Liver (tissue), 9 donors: ENCODE measurements around the gene GFRA1. TPM values are rescaled to one million over a fixed set of nuclear protein-coding genes. Genes with fewer than 3 reads are reported as not detected.

ENCODE experiments used
- DNase-seq: peaks from one replicate; pipeline ENCODE4 v3.0.0-alpha.2; 2017; ENCODE audit warnings: low spot score
- H3K27ac ChIP-seq, 2 donors: one replicate each; pipeline ENCODE4 v1.7.0; 2013; ENCODE audit warnings: inconsistent platforms in 2 of 2, low read length in 2 of 2, control low read depth in 1 of 2, low read depth in 1 of 2, mild to moderate bottlenecking in 1 of 2
- H3K27me3 ChIP-seq, 4 donors: one replicate each; pipeline versions ENCODE4 v1.6.1 to v1.7.0; 2013; ENCODE audit warnings: low read length in 3 of 4, inconsistent platforms in 1 of 4, mild to moderate bottlenecking in 1 of 4, moderate library complexity in 1 of 4; ENCODE audit not compliant: control insufficient read depth in 4 of 4, insufficient read depth in 4 of 4
- H3K36me3 ChIP-seq, 4 donors: one replicate each; pipeline versions ENCODE4 v1.6.1 to v1.7.0; 2013; ENCODE audit warnings: low read length in 3 of 4, mild to moderate bottlenecking in 3 of 4, low read depth in 1 of 4, moderate library complexity in 1 of 4; ENCODE audit not compliant: control insufficient read depth in 4 of 4, insufficient read depth in 3 of 4
- H3K4me1 ChIP-seq, 4 donors: one replicate each; pipeline versions ENCODE4 v1.6.1 to v1.7.0; 2013; ENCODE audit warnings: low read length in 3 of 4, mild to moderate bottlenecking in 3 of 4, moderate library complexity in 1 of 4; ENCODE audit not compliant: control insufficient read depth in 4 of 4, insufficient read depth in 4 of 4
- H3K4me3 ChIP-seq, 3 donors: one replicate each; pipeline versions ENCODE4 v1.6.1 to v1.7.0; 2013; ENCODE audit warnings: low read length in 3 of 3, control low read depth in 1 of 3, low read depth in 1 of 3, mild to moderate bottlenecking in 1 of 3
- H3K9ac ChIP-seq, 2 donors: one replicate each; pipeline ENCODE4 v1.7.0; 2013; ENCODE audit warnings: low read length in 2 of 2, mild to moderate bottlenecking in 2 of 2, moderate library complexity in 2 of 2, control low read depth in 1 of 2, low read depth in 1 of 2
- H3K9me3 ChIP-seq, 4 donors: one replicate each; pipeline versions ENCODE4 v1.6.1 to v1.7.0; 2013; ENCODE audit warnings: low read length in 3 of 4; ENCODE audit not compliant: control insufficient read depth in 4 of 4
- ATF3 ChIP-seq: IDR thresholded peaks from 2 replicates; pipeline ENCODE4 v1.6.1; 2016; ENCODE audit warnings: antibody characterized with exemption
- CTCF ChIP-seq: fragments of 150-350 bp; IDR thresholded peaks from 2 replicates; pipeline ENCODE4 v1.5.1; 2017; ENCODE audit warnings: improper control_type of control experiment, low read depth, low read length; ENCODE audit not compliant: missing input control
- EGR1 ChIP-seq, 2 donors: IDR thresholded peaks; 2 replicates each; pipeline ENCODE4 v1.6.1; 2016 to 2018; ENCODE audit warnings: antibody characterized with exemption in 2 of 2, low read depth in 2 of 2
- FOXA1 ChIP-seq: IDR thresholded peaks from 2 replicates; pipeline ENCODE4 v1.6.1; 2016; ENCODE audit warnings: antibody characterized with exemption
- FOXA2 ChIP-seq: IDR thresholded peaks from 2 replicates; pipeline ENCODE4 v1.6.1; 2016; ENCODE audit warnings: antibody characterized with exemption
- GABPA ChIP-seq, 2 donors: IDR thresholded peaks in 1 of 2; conservative IDR thresholded peaks in 1 of 2; 2 replicates each; pipeline ENCODE4 v1.6.1; 2016; ENCODE audit warnings: antibody characterized with exemption in 2 of 2, mild to moderate bottlenecking in 1 of 2, moderate library complexity in 1 of 2
- HNF4A ChIP-seq, 2 donors: conservative IDR thresholded peaks; 2 replicates each; pipeline ENCODE4 v1.6.1; 2016; ENCODE audit warnings: antibody characterized with exemption in 2 of 2, mild to moderate bottlenecking in 2 of 2
- HNF4G ChIP-seq: IDR thresholded peaks from 2 replicates; pipeline ENCODE4 v1.6.1; 2016; ENCODE audit warnings: antibody characterized with exemption
- JUND ChIP-seq, 2 donors: IDR thresholded peaks; 2 replicates each; pipeline ENCODE4 v1.6.1; 2016; ENCODE audit warnings: antibody characterized with exemption in 2 of 2
- NR2F2 ChIP-seq: IDR thresholded peaks from 2 replicates; pipeline ENCODE4 v1.6.1; 2016; ENCODE audit warnings: antibody characterized with exemption
- RAD21 ChIP-seq, 2 donors: IDR thresholded peaks; 2 replicates each; pipeline ENCODE4 v1.6.1; 2016; ENCODE audit warnings: antibody characterized with exemption in 2 of 2, mild to moderate bottlenecking in 2 of 2
- REST ChIP-seq: IDR thresholded peaks from 2 replicates; pipeline ENCODE4 v1.6.1; 2016; ENCODE audit warnings: antibody characterized with exemption, mild to moderate bottlenecking
- RXRA ChIP-seq, 2 donors: IDR thresholded peaks; 2 replicates each; pipeline ENCODE4 v1.6.1; 2017 to 2018; ENCODE audit warnings: antibody characterized with exemption in 2 of 2, mild to moderate bottlenecking in 1 of 2
- SP1 ChIP-seq: IDR thresholded peaks from 2 replicates; pipeline ENCODE4 v1.6.1; 2018; ENCODE audit warnings: antibody characterized with exemption, mild to moderate bottlenecking
- TAF1 ChIP-seq: conservative IDR thresholded peaks from 2 replicates; pipeline ENCODE4 v1.6.1; 2016; ENCODE audit warnings: antibody characterized with exemption, mild to moderate bottlenecking
- YY1 ChIP-seq: IDR thresholded peaks from 2 replicates; pipeline ENCODE4 v1.6.1; 2016; ENCODE audit warnings: antibody characterized with exemption, mild to moderate bottlenecking
- ZBTB33 ChIP-seq: IDR thresholded peaks from 2 replicates; pipeline ENCODE4 v1.6.1; 2016; ENCODE audit warnings: antibody characterized with exemption
- WGBS: extraction: QIAGEN DNeasy Blood & Tissue Kit; methylation state at CpG from one replicate; pipeline ENCODE4 v1.1.7; 2013; 5-methylcytosine and 5-hydroxymethylcytosine counted together
- polyA plus RNA-seq, 2 donors: library from polyadenylated mRNA; stranded (reverse) in 1 of 2; unstranded in 1 of 2; fragments of 200-250 nt in 1 of 2; fragments of >200 nt in 1 of 2; fragmentation: Nextera tagmentation in 1 of 2; extraction: Ambion mirVana in 1 of 2; gene quantifications; one replicate each; pipeline versions ENCODE4 v1.2.1 to v1.2.3, GENCODE V29; 2013 to 2015
- total RNA-seq, 2 donors: library from RNA; depleted of rRNA; stranded (reverse); fragments of >200 nt; gene quantifications; one replicate each; pipeline ENCODE4 v1.2.3, GENCODE V29; 2014
- donor health status: healthy.
- donor health status: healthy.
- donor health status: healthy.
- donor health status: healthy.
- donor health status: healthy.

GFRA1 gene
- total and polyA plus RNA-seq, 4 donors = 14.2 to 53.6 (median 17.8) TPM

GRCh38 chr10:116159197-116159596 lies 113.8 kb downstream of the GFRA1 start (continued):
- no peak for TF ChIP-seq JUND (IDR thresholded peaks at IDR 0.05)
- TF ChIP-seq RXRA (IDR thresholded peaks at IDR 0.05) = no peak
- no peak for TF ChIP-seq YY1
- no peak for TF ChIP-seq FOXA1

GRCh38 chr10:116158036-116158435 lies 115.0 kb downstream of the GFRA1 start:
- no peak for DNase-seq
- Histone ChIP-seq H3K9ac (no peak overlapping the region), H3K4me3 (no peak overlapping the region), H3K9me3 (no peaks in the 10 kb centered on the region), H3K27me3 (no peaks in the 10 kb centered on the region), H3K27ac (no peak overlapping the region), H3K4me1 (no peaks in the 10 kb centered on the region), H3K36me3 (no peaks in the 10 kb centered on the region)
- no peak for TF ChIP-seq CTCF
- TF ChIP-seq SP1 = no peak
- TF ChIP-seq HNF4A (conservative IDR thresholded peaks at IDR 0.05) = no peak
- no peak for TF ChIP-seq JUND (IDR thresholded peaks at IDR 0.05)
- TF ChIP-seq RXRA (IDR thresholded peaks at IDR 0.05) = no peak
- no peak for TF ChIP-seq ZBTB33
- TF ChIP-seq HNF4G = no peak
- TF ChIP-seq RAD21 (IDR thresholded peaks at IDR 0.05) = no peak
- no peak for TF ChIP-seq NR2F2
- TF ChIP-seq YY1 = no peak
- no peak for TF ChIP-seq REST
- no peak for TF ChIP-seq GABPA (IDR thresholded peaks at IDR 0.05 in 1 of 2, conservative IDR thresholded peaks at IDR 0.05 in 1 of 2)
- TF ChIP-seq FOXA1 = no peak
- TF ChIP-seq TAF1 = no peak
- TF ChIP-seq EGR1 (IDR thresholded peaks at IDR 0.05; ENCODE audit: low read depth in 2 of 2) = no peak
- no peak for TF ChIP-seq ATF3
- no peak for TF ChIP-seq FOXA2
- WGBS = 85% methylated on average over 2 of the region's 2 CpGs
